Mucosa of descending colon (tissue), 3 donors: Measurements from ENCODE around the gene TM2D3. TPM values are rescaled to one million over a fixed set of nuclear protein-coding genes. Genes with fewer than 3 reads are reported as not detected.

Experiments
- ATAC-seq: fragments of 200-7000 bp; cut with Tn5 transposase; one replicate; pipeline ENCODE4 v1.9.1; 2020; ENCODE audit warnings: mild to moderate bottlenecking, moderate library complexity
- DNase-seq, 3 donors: peaks; one replicate each; pipeline ENCODE4 v3.0.0-alpha.2; 2020
- H3K36me3 ChIP-seq: fragments of 200-600 bp; one replicate; pipeline ENCODE4 v1.8.0; 2021; ENCODE audit warnings: low read depth, mild to moderate bottlenecking
- H3K4me1 ChIP-seq: fragments of 200-600 bp; one replicate; pipeline ENCODE4 v1.8.0; 2021; ENCODE audit warnings: low read depth, mild to moderate bottlenecking
- H3K4me3 ChIP-seq: fragments of 200-600 bp; one replicate; pipeline ENCODE4 v1.8.0; 2021; ENCODE audit warnings: mild to moderate bottlenecking
- H3K9me3 ChIP-seq: fragments of 200-600 bp; one replicate; pipeline ENCODE4 v1.8.0; 2021; ENCODE audit warnings: mild to moderate bottlenecking
- CTCF ChIP-seq: fragments of 200-600 bp; IDR thresholded peaks from one replicate; pipeline ENCODE4 v1.8.0; 2022; ENCODE audit warnings: antibody characterized with exemption, mild to moderate bottlenecking
- intact Hi-C, 2 donors: fragments of 100-400 bp; cut with DNase I in 1 of 2; cut with micrococcal nuclease in 1 of 2; formaldehyde crosslinking; loops; one replicate each; pipeline versions ENCODE4 v1.11.0 to v1.11.1; 2022; cut with DNase I, micrococcal nuclease
- total RNA-seq, 3 donors: library from RNA; stranded (reverse); fragmentation: NEBNext Ultra II Directional in 2 of 3; extraction: Animal tissue kit (Norgen Biotek cat#: 25700) in 2 of 3; gene quantifications; one replicate each; pipeline versions ENCODE4 v1.2.1 to v1.2.4, GENCODE V29; 2021 to 2023
- donor health status: DM: no; HTN: no; CAD: no; lungs with moderate emphysema.
- donor health status: DM: no; HTN: no; CAD: no.
- donor health status: DM: no; HTN: yes; CAD: no.

TM2D3 gene
- total RNA-seq, 3 donors from 2014 or later, result 30.9 to 54.0 (median 35.8) TPM

GRCh38 chr15:101618851-101619614, 33.1 kb downstream of the TM2D3 start:
- ATAC-seq, result no peak
- intact Hi-C loops, result no loop called here
- no peaks in the 10 kb centered on the region for H3K36me3 ChIP-seq
- H3K4me1 ChIP-seq, result peaks cover 9% of the 10 kb centered on the region
- no peak for TF ChIP-seq CTCF
- no peak overlapping the region for H3K4me3 ChIP-seq
- no peak for DNase-seq
- H3K9me3 ChIP-seq, result no peaks in the 10 kb centered on the region

- no peak for DNase-seq
- intact Hi-C loops, result no loop called here
- TF ChIP-seq CTCF, result no peak
- H3K4me1 ChIP-seq, result peaks cover 9% of the 10 kb centered on the region
- H3K36me3 ChIP-seq, result no peaks in the 10 kb centered on the region
- no peaks in the 10 kb centered on the region for H3K9me3 ChIP-seq
- ATAC-seq, result no peak
- no peak overlapping the region for H3K4me3 ChIP-seq
These were observed 34.1 kb downstream of the TM2D3 start for GRCh38 chr15:101618076-101618475.

GRCh38 chr15:101617390-101617965, 34.7 kb downstream of the TM2D3 start:
- no peak for ATAC-seq

GRCh38 chr15:101615986-101616848, 36.0 kb downstream of the TM2D3 start:
- Histone ChIP-seq H3K36me3 (no peaks in the 10 kb centered on the region), H3K9me3 (no peaks in the 10 kb centered on the region), H3K4me1 (peaks cover 9% of the 10 kb centered on the region), H3K4me3 (no peak overlapping the region)
- TF ChIP-seq CTCF, result no peak
- DNase-seq, result peak; percentile 60 to 66 (median 63)
- peak; percentile 70 for ATAC-seq
- intact Hi-C loops, result no loop called here

More at GRCh38 chr15:101617390-101617965, 34.7 kb downstream of the TM2D3 start:
- intact Hi-C loops, result no loop called here
- TF ChIP-seq CTCF, result no peak
- no peak for DNase-seq
- peaks cover 9% of the 10 kb centered on the region for H3K4me1 ChIP-seq
- no peak overlapping the region for H3K4me3 ChIP-seq
- H3K36me3 ChIP-seq, result no peaks in the 10 kb centered on the region
- H3K9me3 ChIP-seq, result no peaks in the 10 kb centered on the region

- ATAC-seq (peak; percentile 20), DNase-seq (no peak)
- TF ChIP-seq CTCF, result no peak
- intact Hi-C loops, result no loop called here
- Histone ChIP-seq H3K36me3 (no peaks in the 10 kb centered on the region), H3K9me3 (no peaks in the 10 kb centered on the region), H3K4me3 (no peak overlapping the region), H3K4me1 (peaks cover 9% of the 10 kb centered on the region)
These were observed 36.7 kb downstream of the TM2D3 start for GRCh38 chr15:101615414-101615985.
